ENCODE measurements around the gene FRMD3.
"Not testable (repeated sequence)": the region's sequence is repeated elsewhere in the genome, so short reads cannot be mapped to it uniquely, and the experiment has no call there.

The FRMD3 gene

GRCh38 chr9:83526211-83526610 lies 12.0 kb downstream of the FRMD3 start:
- no peak overlapping the region for H3K4me3 ChIP-seq (ENCODE audit: low read length)
- DNase-seq (ENCODE audit: low read depth), result no peak
- no peak for TF ChIP-seq CTCF (conservative IDR thresholded peaks at IDR 0.05; ENCODE audit: low read length)

GRCh38 chr9:83523684-83524083 lies 14.5 kb downstream of the FRMD3 start:
- no peak for DNase-seq (ENCODE audit: low read depth)
- H3K4me3 ChIP-seq (ENCODE audit: low read length), result no peak overlapping the region
- TF ChIP-seq CTCF (conservative IDR thresholded peaks at IDR 0.05; ENCODE audit: low read length), result no peak

- no peak for TF ChIP-seq CTCF (conservative IDR thresholded peaks at IDR 0.05; ENCODE audit: low read length)
- no peak overlapping the region for H3K4me3 ChIP-seq (ENCODE audit: low read length)
- DNase-seq (ENCODE audit: low read depth), result no peak
Observed at GRCh38 chr9:83521411-83521810, 16.8 kb downstream of the FRMD3 start.

- TF ChIP-seq CTCF (conservative IDR thresholded peaks at IDR 0.05; ENCODE audit: low read length), result no peak
- DNase-seq (ENCODE audit: low read depth), result no peak
- H3K4me3 ChIP-seq (ENCODE audit: low read length), result no peak overlapping the region
Observed at GRCh38 chr9:83521011-83521410, 17.2 kb downstream of the FRMD3 start.

- no peak overlapping the region for H3K4me3 ChIP-seq (ENCODE audit: low read length)
- DNase-seq (ENCODE audit: low read depth), result peak; percentile 62
- TF ChIP-seq CTCF (conservative IDR thresholded peaks at IDR 0.05; ENCODE audit: low read length), result no peak
Observed at GRCh38 chr9:83520292-83520691, 17.9 kb downstream of the FRMD3 start.

GRCh38 chr9:83517980-83518379 lies 20.2 kb downstream of the FRMD3 start:
- not testable (repeated sequence) for DNase-seq (ENCODE audit: low read depth); H3K4me3 ChIP-seq (ENCODE audit: low read length)

- TF ChIP-seq CTCF (conservative IDR thresholded peaks at IDR 0.05; ENCODE audit: low read length), result no peak
- no peak for DNase-seq (ENCODE audit: low read depth)
- no peak overlapping the region for H3K4me3 ChIP-seq (ENCODE audit: low read length)
Observed at GRCh38 chr9:83514767-83515166, 23.4 kb downstream of the FRMD3 start.

GRCh38 chr9:83512621-83513020 lies 25.6 kb downstream of the FRMD3 start:
- DNase-seq (ENCODE audit: low read depth), result no peak
- H3K4me3 ChIP-seq (ENCODE audit: low read length), result no peak overlapping the region
- TF ChIP-seq CTCF (conservative IDR thresholded peaks at IDR 0.05; ENCODE audit: low read length), result no peak
